ENCODE measurements around the gene CALY. TPM values are rescaled to one million over a fixed set of nuclear protein-coding genes. Genes with fewer than 3 reads are reported as not detected.

The CALY gene
- total RNA-seq, 1 donor from 2014 or later, result 0.92 TPM

- no peak for DNase-seq (ENCODE audit: low spot score)
Observed at GRCh38 chr10:133311570-133311969, 25.1 kb downstream of the CALY start.

- DNase-seq (ENCODE audit: low spot score), result no peak
Observed at GRCh38 chr10:133310789-133311188, 25.9 kb downstream of the CALY start.

- DNase-seq (ENCODE audit: low spot score), result no peak
Observed at GRCh38 chr10:133310399-133310755, 26.3 kb downstream of the CALY start.

GRCh38 chr10:133309720-133310398 is 26.8 kb downstream of the CALY start:
- no peak for DNase-seq (ENCODE audit: low spot score)

GRCh38 chr10:133309100-133309719 is 27.5 kb downstream of the CALY start:
- peak; percentile 95 for DNase-seq (ENCODE audit: low spot score)

- DNase-seq (ENCODE audit: low spot score), result peak; percentile 87
Observed at GRCh38 chr10:133308421-133309099, 28.1 kb downstream of the CALY start, which contains the start of the genes TUBGCP2 and ZNF511. Gene TUBGCP2 (minus strand): TSS chr10:133308872. CDS start chr10:133302941, 5,931 bp downstream. Gene ZNF511 (plus strand): TSS chr10:133308914. CDS start chr10:133308944, 30 bp downstream.

GRCh38 chr10:133307776-133308420 is 28.8 kb downstream of the CALY start:
- DNase-seq (ENCODE audit: low spot score), result peak; percentile 88

- DNase-seq (ENCODE audit: low spot score), result no peak
Observed at GRCh38 chr10:133306941-133307379, 29.7 kb downstream of the CALY start.

GRCh38 chr10:133306097-133306476 is 30.6 kb downstream of the CALY start:
- DNase-seq (ENCODE audit: low spot score), result no peak

- DNase-seq (ENCODE audit: low spot score), result no peak
Observed at GRCh38 chr10:133303206-133303605, 33.5 kb downstream of the CALY start.

GRCh38 chr10:133302230-133302629 is 34.5 kb downstream of the CALY start:
- DNase-seq (ENCODE audit: low spot score), result no peak

GRCh38 chr10:133299738-133300137 is 37.0 kb downstream of the CALY start:
- no peak for DNase-seq (ENCODE audit: low spot score)

- DNase-seq (ENCODE audit: low spot score), result no peak
Observed at GRCh38 chr10:133299224-133299623, 37.5 kb downstream of the CALY start.

- DNase-seq (ENCODE audit: low spot score), result no peak
Observed at GRCh38 chr10:133298466-133298865, 38.2 kb downstream of the CALY start.

- DNase-seq (ENCODE audit: low spot score), result no peak
Observed at GRCh38 chr10:133297504-133297903, 39.2 kb downstream of the CALY start.

- no peak for DNase-seq (ENCODE audit: low spot score)
Observed at GRCh38 chr10:133295426-133296320, 41.0 kb downstream of the CALY start.

GRCh38 chr10:133294189-133294588 is 42.5 kb downstream of the CALY start:
- DNase-seq (ENCODE audit: low spot score), result no peak

GRCh38 chr10:133293810-133294119 is 42.9 kb downstream of the CALY start:
- DNase-seq (ENCODE audit: low spot score), result no peak

- no peak for DNase-seq (ENCODE audit: low spot score)
Observed at GRCh38 chr10:133292919-133293809, 43.5 kb downstream of the CALY start.

GRCh38 chr10:133289761-133290160 is 46.9 kb downstream of the CALY start:
- no peak for DNase-seq (ENCODE audit: low spot score)

Data from mucosa of gallbladder (tissue), 1 donor.